HL-60/S4 treated with retinoic acid at 250 ng/mL for 4 days and 3 days (cell line): ENCODE data around the gene BCAR3.
"Not testable (repeated sequence)": the region's sequence is repeated elsewhere in the genome, so short reads cannot be mapped to it uniquely, and the experiment has no call there.

Experiments
- in situ Hi-C: fragments of 300-500 bp; cut with MboI; formaldehyde crosslinking; loops from 2 replicates; pipeline ENCODE4 v1.7.0; 2022; ENCODE audit warnings: low sequenced_read_pairs

BCAR3 gene

GRCh38 chr1:93601686-93602085 is 80.0 kb downstream of the BCAR3 start:
- in situ Hi-C loops = no loop called here

- in situ Hi-C loops = no loop called here
Observed at GRCh38 chr1:93600663-93601062, 81.0 kb downstream of the BCAR3 start.

GRCh38 chr1:93599479-93599878 is 82.2 kb downstream of the BCAR3 start:
- in situ Hi-C loops = no loop called here

GRCh38 chr1:93598861-93599439 is 82.7 kb downstream of the BCAR3 start:
- in situ Hi-C loops = no loop called here

- in situ Hi-C loops = no loop called here
Observed at GRCh38 chr1:93598396-93598795, 83.2 kb downstream of the BCAR3 start.

GRCh38 chr1:93597709-93598108 is 83.9 kb downstream of the BCAR3 start:
- in situ Hi-C loops = no loop called here

- in situ Hi-C loops = no loop called here
Observed at GRCh38 chr1:93596329-93597089, 85.1 kb downstream of the BCAR3 start.

- in situ Hi-C loops = no loop called here
Observed at GRCh38 chr1:93595743-93596142, 85.9 kb downstream of the BCAR3 start.

GRCh38 chr1:93595266-93595665 is 86.4 kb downstream of the BCAR3 start:
- in situ Hi-C loops = no loop called here

GRCh38 chr1:93594603-93594880 is 87.1 kb downstream of the BCAR3 start:
- in situ Hi-C loops = no loop called here

- in situ Hi-C loops = no loop called here
Observed at GRCh38 chr1:93593854-93594602, 87.6 kb downstream of the BCAR3 start.

- in situ Hi-C loops = no loop called here
Observed at GRCh38 chr1:93592551-93592949, 89.1 kb downstream of the BCAR3 start.

- in situ Hi-C loops = no loop called here
Observed at GRCh38 chr1:93591676-93592550, 89.7 kb downstream of the BCAR3 start.

- in situ Hi-C loops = not testable (repeated sequence)
Observed at GRCh38 chr1:93591291-93591675, 90.4 kb downstream of the BCAR3 start.

GRCh38 chr1:93588955-93589354 is 92.7 kb downstream of the BCAR3 start:
- in situ Hi-C loops = no loop called here

GRCh38 chr1:93588206-93588605 is 93.4 kb downstream of the BCAR3 start:
- in situ Hi-C loops = no loop called here

- in situ Hi-C loops = no loop called here
Observed at GRCh38 chr1:93587354-93587753, 94.3 kb downstream of the BCAR3 start.

GRCh38 chr1:93585059-93585966 is 96.3 kb downstream of the BCAR3 start:
- in situ Hi-C loops = no loop called here

GRCh38 chr1:93584261-93585003 is 97.2 kb downstream of the BCAR3 start:
- in situ Hi-C loops = no loop called here
